OCI-LY7 (cell line): Measurements from ENCODE around the gene SLC26A6. TPM values are rescaled to one million over a fixed set of nuclear protein-coding genes. Genes with fewer than 3 reads are reported as not detected.

Experiments
- BruUV-seq: library from RNA; stranded (reverse); fragments of 400-500 nt; replicated peaks from 2 replicates; lab custom pipeline; 2021; lab: Mats Ljungman, UMichigan
- CTCF ChIA-PET: fragments of 300-600 bp; sonication (Branson Sonifier 250); formaldehyde crosslinking; loops from one replicate; lab custom pipeline; 2022; ENCODE audit warnings: antibody characterized with exemption; ENCODE audit not compliant: unreplicated experiment; lab: Charles Lee
- POLR2A ChIA-PET: fragments of 300-600 bp; sonication (Branson Sonifier 250); formaldehyde crosslinking; loops from one replicate; lab custom pipeline; 2022; ENCODE audit warnings: antibody characterized with exemption; lab: Charles Lee
- DNase-seq: peaks from one replicate; pipeline ENCODE4 v3.0.0-alpha.2; 2015; ENCODE audit warnings: low spot score
- H2AFZ ChIP-seq: fragments of 200-600 bp; sonication (generic), shearing (Covaris generic); 2 replicates; pipeline ENCODE4 v1.6.1; 2014; ENCODE audit warnings: mild to moderate bottlenecking, antibody characterized with exemption, low read length, moderate library complexity
- H3K27ac ChIP-seq: fragments of 200-600 bp; sonication (generic); 2 replicates; pipeline ENCODE4 v1.5.1; 2014; ENCODE audit warnings: mixed run types, low read depth, mild to moderate bottlenecking, moderate library complexity, low read length, inconsistent platforms; ENCODE audit not compliant: poor library complexity, severe bottlenecking
- H3K36me3 ChIP-seq: fragments of 200-600 bp; sonication (generic); 2 replicates; pipeline ENCODE4 v1.6.1; 2014; ENCODE audit warnings: mild to moderate bottlenecking, antibody characterized with exemption, low read length, moderate library complexity, mixed read lengths; ENCODE audit not compliant: insufficient read depth
- H3K4me1 ChIP-seq: fragments of 200-600 bp; sonication (generic); 2 replicates; pipeline ENCODE4 v1.5.1; 2014; ENCODE audit warnings: mild to moderate bottlenecking, low read length; ENCODE audit not compliant: insufficient read depth, poor library complexity, severe bottlenecking
- H3K4me2 ChIP-seq: fragments of 200-600 bp; sonication (generic); 2 replicates; pipeline ENCODE4 v1.6.1; 2014; ENCODE audit warnings: mild to moderate bottlenecking, low read length
- H3K4me3 ChIP-seq: fragments of 200-600 bp; sonication (generic); 2 replicates; pipeline ENCODE4 v1.5.1; 2014; ENCODE audit warnings: mild to moderate bottlenecking, low read depth, low read length; ENCODE audit not compliant: poor library complexity, severe bottlenecking
- H3K79me2 ChIP-seq: fragments of 200-600 bp; sonication (generic); 2 replicates; pipeline ENCODE4 v1.6.1; 2016; ENCODE audit warnings: low read depth, mild to moderate bottlenecking, low read length, moderate library complexity, mixed read lengths; ENCODE audit not compliant: insufficient read depth
- H3K9me2 ChIP-seq: fragments of 200-600 bp; sonication (generic); 2 replicates; pipeline ENCODE4 v1.6.1; 2016; ENCODE audit warnings: mild to moderate bottlenecking, low read length, mixed read lengths; ENCODE audit not compliant: insufficient read depth
- H3K9me3 ChIP-seq: fragments of 200-600 bp; sonication (generic); 2 replicates; pipeline ENCODE4 v1.6.1; 2014; ENCODE audit warnings: mild to moderate bottlenecking, mixed run types, low read length, mixed read lengths
- H4K20me1 ChIP-seq: fragments of 200-600 bp; sonication (generic); 2 replicates; pipeline ENCODE4 v1.6.1; 2014; ENCODE audit warnings: mild to moderate bottlenecking, antibody characterized with exemption, low read length, moderate library complexity, mixed read lengths; ENCODE audit not compliant: insufficient read depth
- EZH2phosphoT487 ChIP-seq: fragments of 200-600 bp; sonication (generic); IDR thresholded peaks from 2 replicates; pipeline ENCODE4 v1.6.1; 2018; ENCODE audit warnings: low read depth, borderline replicate concordance, mild to moderate bottlenecking, mixed run types, antibody characterized with exemption, low read length, moderate library complexity, mixed read lengths
- intact Hi-C: fragments of 100-400 bp; cut with micrococcal nuclease; formaldehyde crosslinking; loops from one replicate; pipeline ENCODE4 v1.10.0; 2022; ENCODE audit not compliant: unreplicated experiment
- total RNA-seq, 2 experiments: library from RNA; depleted of rRNA in 1 of 2; stranded (reverse); fragments of >200 nt in 1 of 2; shearing (Covaris generic) in 1 of 2; gene quantifications; 2 replicates each; pipeline ENCODE4 v1.2.3, GENCODE V29; 2014 to 2022
- TF ChIP-seq, protein P1 (sequence below): fragments of 200-600 bp; sonication (generic); conservative IDR thresholded peaks from 2 replicates; pipeline ENCODE4 v1.5.1; 2014; ENCODE audit warnings: mild to moderate bottlenecking, antibody characterized with exemption, low read length, moderate library complexity, mixed read lengths

Gene SLC26A6
- total RNA-seq, 2 experiments from 2014 or later = 42.1 to 47.3 TPM

- no TSS peak for BruUV-seq
- intact Hi-C loops = loop anchor here (10.0 kb wide), 2 partner anchors 195 to 235 kb away; partner anchors contain the start of genes ATRIP, CCDC51 and TMA7
- DNase-seq = no peak
- peaks cover 17% of the 10 kb centered on the region for H3K4me1 ChIP-seq
- no peak overlapping the region for H3K4me3 ChIP-seq
- ChIA-PET POLR2A (no interaction called here), CTCF (no interaction called here)
- no peak overlapping the region for H2AFZ ChIP-seq
- no peaks in the 10 kb centered on the region for H3K9me3 ChIP-seq
- TF ChIP-seq, protein P1, sequence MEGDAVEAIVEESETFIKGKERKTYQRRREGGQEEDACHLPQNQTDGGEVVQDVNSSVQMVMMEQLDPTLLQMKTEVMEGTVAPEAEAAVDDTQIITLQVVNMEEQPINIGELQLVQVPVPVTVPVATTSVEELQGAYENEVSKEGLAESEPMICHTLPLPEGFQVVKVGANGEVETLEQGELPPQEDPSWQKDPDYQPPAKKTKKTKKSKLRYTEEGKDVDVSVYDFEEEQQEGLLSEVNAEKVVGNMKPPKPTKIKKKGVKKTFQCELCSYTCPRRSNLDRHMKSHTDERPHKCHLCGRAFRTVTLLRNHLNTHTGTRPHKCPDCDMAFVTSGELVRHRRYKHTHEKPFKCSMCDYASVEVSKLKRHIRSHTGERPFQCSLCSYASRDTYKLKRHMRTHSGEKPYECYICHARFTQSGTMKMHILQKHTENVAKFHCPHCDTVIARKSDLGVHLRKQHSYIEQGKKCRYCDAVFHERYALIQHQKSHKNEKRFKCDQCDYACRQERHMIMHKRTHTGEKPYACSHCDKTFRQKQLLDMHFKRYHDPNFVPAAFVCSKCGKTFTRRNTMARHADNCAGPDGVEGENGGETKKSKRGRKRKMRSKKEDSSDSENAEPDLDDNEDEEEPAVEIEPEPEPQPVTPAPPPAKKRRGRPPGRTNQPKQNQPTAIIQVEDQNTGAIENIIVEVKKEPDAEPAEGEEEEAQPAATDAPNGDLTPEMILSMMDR = no peak
- TF ChIP-seq EZH2phosphoT487 = no peak
- no peak overlapping the region for H3K27ac ChIP-seq
- H4K20me1 ChIP-seq = no peaks in the 10 kb centered on the region
- no peaks in the 10 kb centered on the region for H3K79me2 ChIP-seq
- H3K36me3 ChIP-seq = no peaks in the 10 kb centered on the region
- no peaks in the 10 kb centered on the region for H3K9me2 ChIP-seq
- H3K4me2 ChIP-seq = no peak overlapping the region
Observed at GRCh38 chr3:48639944-48640606, 4.8 kb upstream of the SLC26A6 start.

DNA sequence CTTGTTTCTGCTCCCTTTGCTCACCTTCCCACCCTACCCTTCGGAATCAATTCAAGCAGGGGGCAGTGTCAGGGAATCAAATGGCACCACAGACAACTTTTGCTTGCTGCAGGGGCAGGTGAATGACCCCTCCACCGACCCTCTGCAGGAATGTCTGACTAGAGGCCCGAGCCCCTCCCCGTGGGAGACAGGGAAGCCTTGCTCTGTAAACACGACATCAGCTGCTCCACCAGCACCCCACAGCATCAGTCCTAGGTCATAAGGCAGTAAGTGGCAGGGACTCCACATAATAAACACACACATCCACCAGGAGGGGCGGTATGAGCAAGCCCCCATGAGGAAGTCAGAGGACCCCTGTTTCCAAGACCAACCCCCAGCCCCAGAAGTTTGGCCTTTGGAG lies 2.0 kb upstream of the SLC26A6 start:
- Histone ChIP-seq H2AFZ (no peak overlapping the region), H3K27ac (no peak overlapping the region), H4K20me1 (no peaks in the 10 kb centered on the region; the same call in 1 of the 2 replicates), H3K9me2 (no peaks in the 10 kb centered on the region), H3K4me2 (no peak overlapping the region), H3K79me2 (no peaks in the 10 kb centered on the region), H3K4me3 (no peak overlapping the region), H3K9me3 (no peaks in the 10 kb centered on the region), H3K36me3 (no peaks in the 10 kb centered on the region), H3K4me1 (peaks cover 27% of the 10 kb centered on the region)
- ChIA-PET POLR2A (no interaction called here), CTCF (no interaction called here)
- intact Hi-C loops = loop anchor here (10.0 kb wide), 2 partner anchors 193 to 233 kb away; partner anchors contain the start of genes ATRIP, CCDC51 and TMA7
- TF ChIP-seq, protein P1 = peak; percentile 51
- TF ChIP-seq EZH2phosphoT487 = no peak
- BruUV-seq = no TSS peak
- peak; percentile 21 for DNase-seq
